Sigmoid colon (tissue), 4 donors: Measurements from ENCODE around the gene KRTAP10-3.

ENCODE experiments used
- EP300 ChIP-seq, 4 donors: sonication (generic); formaldehyde crosslinking; IDR thresholded peaks; one replicate each; pipeline ENCODE4 v1.6.1; 2017; ENCODE audit warnings: antibody characterized with exemption in 4 of 4
- POLR2A ChIP-seq, 2 donors: fragments of 450-650 bp; IDR thresholded peaks; one replicate each; pipeline ENCODE4 v1.6.1; 2016; ENCODE audit warnings: antibody characterized with exemption in 2 of 2, mild to moderate bottlenecking in 2 of 2, moderate library complexity in 2 of 2
- POLR2AphosphoS5 ChIP-seq, 4 donors: sonication (generic); formaldehyde crosslinking; IDR thresholded peaks; one replicate each; pipeline ENCODE4 v1.6.1; 2017; ENCODE audit warnings: antibody characterized with exemption in 4 of 4
- TF ChIP-seq, protein P1 (sequence below), 4 experiments: fragments of 450-650 bp in 3 of 4; fragments of 200-600 bp in 1 of 4; IDR thresholded peaks; one replicate each; pipeline ENCODE4 v1.5.1; 2016 to 2019; ENCODE audit warnings: antibody characterized with exemption in 4 of 4, mild to moderate bottlenecking in 3 of 4, moderate library complexity in 2 of 4

DNA sequence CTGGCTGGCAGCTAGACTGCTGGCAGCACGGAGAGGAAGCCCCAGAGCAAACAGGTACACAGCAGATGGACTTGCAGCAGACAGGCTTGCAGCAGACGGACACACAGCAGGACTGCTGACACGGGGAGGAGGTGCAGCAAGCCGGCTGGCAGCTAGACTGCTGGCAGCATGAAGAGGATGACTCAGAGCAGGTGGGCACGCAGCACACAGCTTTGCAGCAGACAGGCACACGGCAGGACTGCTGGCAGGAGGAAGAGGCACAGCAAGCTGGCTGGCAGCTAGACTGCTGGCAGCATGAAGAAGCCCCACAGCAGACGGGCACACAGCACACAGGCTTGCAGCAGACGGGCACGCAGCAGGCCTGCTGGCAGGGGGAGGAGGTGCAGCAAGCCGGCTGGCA lies 7.8 kb downstream of the KRTAP10-3 start:
- TF ChIP-seq, protein P1, sequence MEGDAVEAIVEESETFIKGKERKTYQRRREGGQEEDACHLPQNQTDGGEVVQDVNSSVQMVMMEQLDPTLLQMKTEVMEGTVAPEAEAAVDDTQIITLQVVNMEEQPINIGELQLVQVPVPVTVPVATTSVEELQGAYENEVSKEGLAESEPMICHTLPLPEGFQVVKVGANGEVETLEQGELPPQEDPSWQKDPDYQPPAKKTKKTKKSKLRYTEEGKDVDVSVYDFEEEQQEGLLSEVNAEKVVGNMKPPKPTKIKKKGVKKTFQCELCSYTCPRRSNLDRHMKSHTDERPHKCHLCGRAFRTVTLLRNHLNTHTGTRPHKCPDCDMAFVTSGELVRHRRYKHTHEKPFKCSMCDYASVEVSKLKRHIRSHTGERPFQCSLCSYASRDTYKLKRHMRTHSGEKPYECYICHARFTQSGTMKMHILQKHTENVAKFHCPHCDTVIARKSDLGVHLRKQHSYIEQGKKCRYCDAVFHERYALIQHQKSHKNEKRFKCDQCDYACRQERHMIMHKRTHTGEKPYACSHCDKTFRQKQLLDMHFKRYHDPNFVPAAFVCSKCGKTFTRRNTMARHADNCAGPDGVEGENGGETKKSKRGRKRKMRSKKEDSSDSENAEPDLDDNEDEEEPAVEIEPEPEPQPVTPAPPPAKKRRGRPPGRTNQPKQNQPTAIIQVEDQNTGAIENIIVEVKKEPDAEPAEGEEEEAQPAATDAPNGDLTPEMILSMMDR (IDR thresholded peaks at IDR 0.05) = no peak
- TF ChIP-seq POLR2A (IDR thresholded peaks at IDR 0.05) (no peak), EP300 (IDR thresholded peaks at IDR 0.05) (no peak), POLR2AphosphoS5 (IDR thresholded peaks at IDR 0.05) (no peak)
